Stimulated activated CD8-positive, alpha-beta memory T cell treated with anti-CD3 and anti-CD28 coated beads, Interleukin-4, amount 100 ng/mL, for 24 hours (primary cell): ENCODE data around the gene AHCYL1.
"Not testable (repeated sequence)": the region's sequence is repeated elsewhere in the genome, so short reads cannot be mapped to it uniquely, and the experiment has no call there.

Experiments
- DNase-seq: peaks from one replicate; pipeline ENCODE4 v3.0.0-alpha.2; 2020; ENCODE audit warnings: low read depth

The AHCYL1 gene

GRCh38 chr1:109984456-109985246 lies at the start of gene AHCYL1:
Gene AHCYL1, plus strand, starts transcription at chr1:109984765. Its CDS starts 288 bp downstream, at chr1:109985053.
- peak; percentile 99 for DNase-seq

- no peak for DNase-seq
Observed at GRCh38 chr1:109935451-109935900, 49.1 kb upstream of the AHCYL1 start.

GRCh38 chr1:109937738-109938137 lies 46.8 kb upstream of the AHCYL1 start:
- DNase-seq = no peak

- DNase-seq = no peak
Observed at GRCh38 chr1:109938556-109938955, 46.0 kb upstream of the AHCYL1 start.

GRCh38 chr1:109942434-109942833 lies 42.1 kb upstream of the AHCYL1 start:
- DNase-seq = no peak

- DNase-seq = no peak
Observed at GRCh38 chr1:109944541-109944940, 40.0 kb upstream of the AHCYL1 start.

GRCh38 chr1:109946511-109946910 lies 38.1 kb upstream of the AHCYL1 start:
- DNase-seq = no peak

- no peak for DNase-seq
Observed at GRCh38 chr1:109947582-109948284, 36.8 kb upstream of the AHCYL1 start.

GRCh38 chr1:109948285-109948630 lies 36.3 kb upstream of the AHCYL1 start:
- no peak for DNase-seq

GRCh38 chr1:109950038-109950437 lies 34.5 kb upstream of the AHCYL1 start:
- no peak for DNase-seq

- DNase-seq = no peak
Observed at GRCh38 chr1:109950509-109950908, 34.1 kb upstream of the AHCYL1 start.

GRCh38 chr1:109951501-109951900 lies 33.1 kb upstream of the AHCYL1 start:
- not testable (repeated sequence) for DNase-seq

GRCh38 chr1:109954041-109954512 lies 30.5 kb upstream of the AHCYL1 start:
- no peak for DNase-seq

GRCh38 chr1:109959632-109959973 lies 25.0 kb upstream of the AHCYL1 start:
- DNase-seq = no peak

GRCh38 chr1:109959974-109960744 lies 24.4 kb upstream of the AHCYL1 start:
- DNase-seq = no peak

GRCh38 chr1:109960745-109961094 lies 23.8 kb upstream of the AHCYL1 start:
- no peak for DNase-seq

GRCh38 chr1:109963864-109964263 lies 20.7 kb upstream of the AHCYL1 start:
- DNase-seq = no peak

GRCh38 chr1:109969146-109969829 lies 15.3 kb upstream of the AHCYL1 start:
- DNase-seq = no peak

GRCh38 chr1:109969907-109970306 lies 14.7 kb upstream of the AHCYL1 start:
- DNase-seq = no peak

GRCh38 chr1:109971559-109971958 lies 13.0 kb upstream of the AHCYL1 start:
- DNase-seq = no peak

- DNase-seq = no peak
Observed at GRCh38 chr1:109974191-109974590, 10.4 kb upstream of the AHCYL1 start.

GRCh38 chr1:109975718-109976117 lies 8.8 kb upstream of the AHCYL1 start:
- DNase-seq = no peak
